HG03060 (cell line): Measurements from ENCODE around the gene PRPF40A.

Source experiments
- ATAC-seq: cut with Tn5 transposase; IDR thresholded peaks from one replicate; pipeline ENCODE4 v1.9.1; 2021; ENCODE audit warnings: low read depth, moderate number of reproducible peaks; ENCODE audit not compliant: unreplicated experiment

PRPF40A gene

GRCh38 chr2:152718076-152718908 is 1.0 kb upstream of the PRPF40A start, which contains the start of gene ARL6IP6:
Gene ARL6IP6 (plus strand): TSS chr2:152718620. CDS start chr2:152718625, 5 bp downstream.
- peak; percentile 42 for ATAC-seq

GRCh38 chr2:152716805-152717227 is 445 bp downstream of the PRPF40A start:
- ATAC-seq: no peak

GRCh38 chr2:152715854-152716428 is 1.3 kb downstream of the PRPF40A start:
- ATAC-seq: no peak

- ATAC-seq: no peak
Measured at GRCh38 chr2:152715112-152715511, 2.1 kb downstream of the PRPF40A start.

- no peak for ATAC-seq
Measured at GRCh38 chr2:152710713-152711112, 6.5 kb downstream of the PRPF40A start.

- no peak for ATAC-seq
Measured at GRCh38 chr2:152708742-152709141, 8.5 kb downstream of the PRPF40A start.

GRCh38 chr2:152706477-152707021 is 10.7 kb downstream of the PRPF40A start:
- ATAC-seq: no peak

- no peak for ATAC-seq
Measured at GRCh38 chr2:152701198-152701597, 16.1 kb downstream of the PRPF40A start.

GRCh38 chr2:152696476-152696875 is 20.8 kb downstream of the PRPF40A start:
- ATAC-seq: no peak

GRCh38 chr2:152695763-152696162 is 21.5 kb downstream of the PRPF40A start:
- no peak for ATAC-seq

GRCh38 chr2:152694161-152694661 is 23.1 kb downstream of the PRPF40A start:
- ATAC-seq: peak; percentile 33

- ATAC-seq: peak; percentile 92
Measured at GRCh38 chr2:152693033-152693432, 24.2 kb downstream of the PRPF40A start.

GRCh38 chr2:152686321-152686720 is 30.9 kb downstream of the PRPF40A start:
- ATAC-seq: no peak

- ATAC-seq: no peak
Measured at GRCh38 chr2:152683400-152683799, 33.9 kb downstream of the PRPF40A start.

GRCh38 chr2:152682663-152683062 is 34.6 kb downstream of the PRPF40A start:
- no peak for ATAC-seq

GRCh38 chr2:152678808-152679207 is 38.5 kb downstream of the PRPF40A start:
- ATAC-seq: no peak

- ATAC-seq: no peak
Measured at GRCh38 chr2:152676461-152676860, 40.8 kb downstream of the PRPF40A start.

- ATAC-seq: no peak
Measured at GRCh38 chr2:152674334-152674733, 42.9 kb downstream of the PRPF40A start.

GRCh38 chr2:152664725-152665124 is 52.5 kb downstream of the PRPF40A start:
- no peak for ATAC-seq

GRCh38 chr2:152661076-152661475 is 56.2 kb downstream of the PRPF40A start:
- ATAC-seq: no peak

- ATAC-seq: no peak
Measured at GRCh38 chr2:152658221-152658620, 59.0 kb downstream of the PRPF40A start.
